ENCODE measurements around the gene MEF2B. TPM values are rescaled to one million over a fixed set of nuclear protein-coding genes. Genes with fewer than 3 reads are reported as not detected.

MEF2B gene
- polyA plus RNA-seq, 1 donor from 2014 or later = 0.22 TPM

- Histone ChIP-seq H3K27me3 (ENCODE audit: insufficient read depth, low read depth, low read length) (no peaks in the 10 kb centered on the region), H3F3A (ENCODE audit: insufficient read depth, low read length, poor library complexity, severe bottlenecking) (no peaks in the 10 kb centered on the region), H3K9me3 (ENCODE audit: low read length) (no peaks in the 10 kb centered on the region), H3K9me2 (ENCODE audit: insufficient read depth, low read length) (no peaks in the 10 kb centered on the region), H3K9ac (ENCODE audit: low read length) (no peak overlapping the region), H3K36me3 (ENCODE audit: insufficient read depth, low read length) (no peaks in the 10 kb centered on the region), H3K79me2 (replicated peaks; ENCODE audit: insufficient read depth, low read length) (no peaks in the 10 kb centered on the region), H2AFZ (ENCODE audit: low read depth, low read length) (no peak overlapping the region), H4K20me1 (ENCODE audit: insufficient read depth) (no peaks in the 10 kb centered on the region), H3K27ac (ENCODE audit: low read length) (no peak overlapping the region), H3K4me3 (ENCODE audit: low read length) (no peak overlapping the region), H3K4me2 (ENCODE audit: low read length) (no peak overlapping the region)
- TF ChIP-seq EP300 (conservative IDR thresholded peaks at IDR 0.05; ENCODE audit: poor library complexity, severe bottlenecking) (no peak), CTCF (IDR thresholded peaks at IDR 0.05; ENCODE audit: poor library complexity, severe bottlenecking) (no peak), MXI1 (conservative IDR thresholded peaks at IDR 0.05; ENCODE audit: poor library complexity, severe bottlenecking) (no peak), RAD21 (conservative IDR thresholded peaks at IDR 0.05) (no peak), SMC3 (conservative IDR thresholded peaks at IDR 0.05; ENCODE audit: poor library complexity) (no peak), TAF1 (IDR thresholded peaks at IDR 0.05; ENCODE audit: low read depth) (no peak)
Observed at GRCh38 chr19:19147344-19147743, 22.7 kb downstream of the MEF2B start.

- Histone ChIP-seq H3K9me3 (ENCODE audit: low read length) (no peaks in the 10 kb centered on the region), H3K9me2 (ENCODE audit: insufficient read depth, low read length) (no peaks in the 10 kb centered on the region), H4K20me1 (ENCODE audit: insufficient read depth) (no peaks in the 10 kb centered on the region), H3K27ac (ENCODE audit: low read length) (no peak overlapping the region), H3K4me3 (ENCODE audit: low read length) (no peak overlapping the region), H3K27me3 (ENCODE audit: insufficient read depth, low read depth, low read length) (no peaks in the 10 kb centered on the region), H3K36me3 (ENCODE audit: insufficient read depth, low read length) (no peaks in the 10 kb centered on the region), H3K9ac (ENCODE audit: low read length) (no peak overlapping the region), H3F3A (ENCODE audit: insufficient read depth, low read length, poor library complexity, severe bottlenecking) (no peaks in the 10 kb centered on the region), H3K4me2 (ENCODE audit: low read length) (no peak overlapping the region), H2AFZ (ENCODE audit: low read depth, low read length) (no peak overlapping the region), H3K79me2 (replicated peaks; ENCODE audit: insufficient read depth, low read length) (no peaks in the 10 kb centered on the region)
- no peak for TF ChIP-seq REST (IDR thresholded peaks at IDR 0.05; ENCODE audit: borderline replicate concordance)
- TF ChIP-seq POLR2AphosphoS5 (IDR thresholded peaks at IDR 0.05) = no peak
- TF ChIP-seq TAF1 (IDR thresholded peaks at IDR 0.05; ENCODE audit: low read depth) = no peak
Observed at GRCh38 chr19:19146865-19147264, 23.2 kb downstream of the MEF2B start.
